KOPT-K1 (cell line): Measurements from ENCODE around the gene WNK1.

Experiments used
- H3K27ac ChIP-seq: fragments of 200-600 bp; sonication (generic); 2 replicates; pipeline ENCODE4 v1.5.1; 2016; ENCODE audit warnings: antibody characterized with exemption, mild to moderate bottlenecking, low read depth, low read length; ENCODE audit not compliant: poor library complexity, severe bottlenecking
- H3K36me3 ChIP-seq: fragments of 200-600 bp; sonication (generic); 2 replicates; pipeline ENCODE4 v1.5.1; 2017; ENCODE audit warnings: antibody characterized with exemption, mild to moderate bottlenecking, low read length, moderate library complexity; ENCODE audit not compliant: insufficient read depth
- H3K9me3 ChIP-seq: fragments of 200-600 bp; sonication (generic); 2 replicates; pipeline ENCODE4 v1.5.1; 2017; ENCODE audit warnings: antibody characterized with exemption, low read length, mild to moderate bottlenecking; ENCODE audit not compliant: insufficient read depth, poor library complexity, severe bottlenecking

The WNK1 gene

GRCh38 chr12:728781-729180, 23.6 kb upstream of the WNK1 start:
- H3K27ac ChIP-seq = peak overlapping the region; percentile 91
- H3K9me3 ChIP-seq = peaks cover 7% of the 10 kb centered on the region
- H3K36me3 ChIP-seq = no peaks in the 10 kb centered on the region

- Histone ChIP-seq H3K27ac (peak overlapping the region; percentile 91), H3K9me3 (peaks cover 7% of the 10 kb centered on the region), H3K36me3 (no peaks in the 10 kb centered on the region)
Observed at GRCh38 chr12:729221-729620, 23.2 kb upstream of the WNK1 start.

- peaks cover 7% of the 10 kb centered on the region for H3K9me3 ChIP-seq
- peak overlapping the region; percentile 34 for H3K27ac ChIP-seq
- no peaks in the 10 kb centered on the region for H3K36me3 ChIP-seq
Observed at GRCh38 chr12:730550-730949, 21.8 kb upstream of the WNK1 start.

- Histone ChIP-seq H3K9me3 (no peaks in the 10 kb centered on the region), H3K27ac (no peak overlapping the region), H3K36me3 (no peaks in the 10 kb centered on the region)
Observed at GRCh38 chr12:737122-737739, 15.1 kb upstream of the WNK1 start.

GRCh38 chr12:738712-739111, 13.7 kb upstream of the WNK1 start:
- Histone ChIP-seq H3K36me3 (no peaks in the 10 kb centered on the region), H3K27ac (no peak overlapping the region), H3K9me3 (no peaks in the 10 kb centered on the region)

- Histone ChIP-seq H3K9me3 (no peaks in the 10 kb centered on the region), H3K27ac (no peak overlapping the region), H3K36me3 (no peaks in the 10 kb centered on the region)
Observed at GRCh38 chr12:739349-739748, 13.0 kb upstream of the WNK1 start.

GRCh38 chr12:740921-741320, 11.5 kb upstream of the WNK1 start:
- Histone ChIP-seq H3K27ac (no peak overlapping the region), H3K9me3 (no peaks in the 10 kb centered on the region), H3K36me3 (no peaks in the 10 kb centered on the region)

GRCh38 chr12:749751-750270, 2.6 kb upstream of the WNK1 start:
- Histone ChIP-seq H3K36me3 (peaks cover 9% of the 10 kb centered on the region; the same call in 1 of the 2 replicates), H3K27ac (peak overlapping the region; percentile 84), H3K9me3 (no peaks in the 10 kb centered on the region)

GRCh38 chr12:750366-751191, 1.8 kb upstream of the WNK1 start:
- H3K27ac ChIP-seq = peak overlapping the region; percentile 84
- no peaks in the 10 kb centered on the region for H3K9me3 ChIP-seq
- peaks cover 10% of the 10 kb centered on the region for H3K36me3 ChIP-seq

- H3K9me3 ChIP-seq = no peaks in the 10 kb centered on the region
- H3K27ac ChIP-seq = peak overlapping the region; percentile 84
- peaks cover 18% of the 10 kb centered on the region for H3K36me3 ChIP-seq
Observed at GRCh38 chr12:751192-751998, 984 bp upstream of the WNK1 start.

- Histone ChIP-seq H3K9me3 (no peaks in the 10 kb centered on the region), H3K27ac (peak overlapping the region; percentile 84)
Observed at GRCh38 chr12:752695-753610, 574 bp downstream of the WNK1 start.

GRCh38 chr12:753611-754472, 1.5 kb downstream of the WNK1 start:
- Histone ChIP-seq H3K9me3 (no peaks in the 10 kb centered on the region), H3K36me3 (peaks cover 33% of the 10 kb centered on the region), H3K27ac (peak overlapping the region; percentile 84)

More at GRCh38 chr12:752695-753610, 574 bp downstream of the WNK1 start:
- peaks cover 29% of the 10 kb centered on the region for H3K36me3 ChIP-seq

- peak overlapping the region; percentile 84 for H3K27ac ChIP-seq
- peaks cover 34% of the 10 kb centered on the region for H3K36me3 ChIP-seq
- no peaks in the 10 kb centered on the region for H3K9me3 ChIP-seq
Observed at GRCh38 chr12:754473-754820, 2.1 kb downstream of the WNK1 start.
